Panc1 (cell line): ENCODE data around the gene CHP2. TPM values are rescaled to one million over a fixed set of nuclear protein-coding genes. Genes with fewer than 3 reads are reported as not detected.

ENCODE experiments used
- ATAC-seq: fragments of 200-7000 bp; cut with Tn5 transposase; 2 replicates; pipeline ENCODE4 v1.9.1; 2020; ENCODE audit warnings: mild to moderate bottlenecking, moderate library complexity
- BruUV-seq: library from RNA; stranded (reverse); fragments of 400-500 nt; replicated peaks from 2 replicates; lab custom pipeline; 2021; lab: Mats Ljungman, UMichigan
- CTCF ChIA-PET: fragments of 300-600 bp; sonication (Branson Sonifier 250); formaldehyde crosslinking; loops from one replicate; lab custom pipeline; 2022; ENCODE audit warnings: antibody characterized with exemption; lab: Charles Lee
- POLR2A ChIA-PET: fragments of 300-600 bp; sonication (Branson Sonifier 250); formaldehyde crosslinking; loops from one replicate; lab custom pipeline; 2022; ENCODE audit warnings: antibody characterized with exemption; lab: Charles Lee
- DNase-seq: peaks from one replicate; pipeline ENCODE4 v3.0.0-alpha.2; 2010; ENCODE audit warnings: low read depth, low spot score
- H3K27ac ChIP-seq: 2 replicates; pipeline ENCODE4 v1.5.1; 2011; ENCODE audit warnings: mild to moderate bottlenecking, low read length, inconsistent platforms
- H3K27me3 ChIP-seq: fragments of 200-500 bp; sonication (Bioruptor generic); 2 replicates; pipeline ENCODE4 v1.6.0; 2014; ENCODE audit warnings: low read length, inconsistent platforms; ENCODE audit not compliant: control insufficient read depth, insufficient read depth
- H3K36me3 ChIP-seq: fragments of 200-500 bp; sonication (Bioruptor generic); 2 replicates; pipeline ENCODE4 v1.5.1; 2014; ENCODE audit warnings: inconsistent platforms, mild to moderate bottlenecking, low read length, moderate library complexity; ENCODE audit not compliant: control insufficient read depth, insufficient read depth
- H3K4me1 ChIP-seq: 2 replicates; pipeline ENCODE4 v1.5.1; 2011; ENCODE audit warnings: inconsistent platforms, mild to moderate bottlenecking, low read length, moderate library complexity; ENCODE audit not compliant: control insufficient read depth, insufficient read depth
- H3K4me3 ChIP-seq, 2 experiments: 2 replicates each; pipeline ENCODE4 v1.5.1; 2011 to 2012; ENCODE audit warnings: low read depth in 2 of 2, low read length in 2 of 2, mild to moderate bottlenecking in 2 of 2, inconsistent platforms in 1 of 2, moderate library complexity in 1 of 2
- H3K9me3 ChIP-seq: fragments of 200-500 bp; sonication (Bioruptor generic); 2 replicates; pipeline ENCODE4 v1.5.1; 2014; ENCODE audit warnings: low read depth, mild to moderate bottlenecking, inconsistent platforms, low read length, moderate library complexity; ENCODE audit not compliant: control insufficient read depth, insufficient read depth
- POLR2AphosphoS5 ChIP-seq: IDR thresholded peaks from 2 replicates; pipeline ENCODE4 v1.6.1; 2012; ENCODE audit warnings: mild to moderate bottlenecking, low read depth, low read length, moderate library complexity
- SIN3A ChIP-seq: IDR thresholded peaks from 2 replicates; pipeline ENCODE4 v1.6.1; 2012; ENCODE audit warnings: low read depth, mild to moderate bottlenecking, low read length, moderate library complexity, borderline replicate concordance; ENCODE audit not compliant: insufficient read depth
- TCF7L2 ChIP-seq: IDR thresholded peaks from 2 replicates; pipeline ENCODE4 v1.6.1; 2011; ENCODE audit warnings: mild to moderate bottlenecking, low read depth, low read length, inconsistent platforms
- in situ Hi-C: cut with HindIII; loops from 2 replicates; pipeline ENCODE4 v1.10.0; 2016; ENCODE audit warnings: low sequenced_read_pairs, low pct_unique_long_range_greater_than_20kb
- intact Hi-C: fragments of 100-400 bp; cut with micrococcal nuclease; formaldehyde crosslinking; loops from one replicate; pipeline ENCODE4 v1.10.0; 2022; ENCODE audit not compliant: unreplicated experiment
- total RNA-seq: library from RNA; stranded (reverse); gene quantifications from one replicate; pipeline ENCODE4 v1.2.1, GENCODE V29; 2021; ENCODE audit not compliant: unreplicated experiment
- TF ChIP-seq, protein P1 (sequence below), 2 experiments: IDR thresholded peaks; 2 replicates each; pipeline ENCODE4 v1.6.1; 2011 to 2012; ENCODE audit warnings: low read depth in 2 of 2, control low read depth in 1 of 2, low read length in 1 of 2, mild to moderate bottlenecking in 1 of 2, moderate library complexity in 1 of 2; ENCODE audit not compliant: insufficient read depth in 1 of 2
- TF ChIP-seq, protein P2 (sequence below): fragments of 450-650 bp; IDR thresholded peaks from 2 replicates; pipeline ENCODE4 v1.5.1; 2017; ENCODE audit warnings: mild to moderate bottlenecking

Gene CHP2
- total RNA-seq, 1 experiment from 2014 or later: not detected

DNA sequence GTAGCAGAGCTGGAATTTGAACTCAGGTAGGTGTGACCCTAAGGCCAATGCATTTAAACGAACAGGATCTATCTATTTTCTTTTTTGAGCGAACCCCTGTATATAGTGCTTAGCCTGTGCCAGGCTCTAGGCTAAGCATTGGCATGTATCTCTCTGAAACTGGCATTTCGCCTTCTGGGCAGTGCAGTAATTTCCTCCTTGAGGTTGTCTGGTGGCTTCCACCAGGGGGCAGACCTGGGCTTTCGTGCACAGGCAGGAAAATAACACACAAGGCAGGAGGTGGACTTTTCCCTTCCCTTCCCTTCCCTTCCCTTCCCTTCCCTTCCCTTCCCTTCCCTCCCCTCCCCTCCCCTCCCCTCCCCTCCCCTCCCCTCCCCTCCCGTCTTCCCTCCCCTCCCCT lies 46.6 kb downstream of the CHP2 start:
- DNase-seq (peak; percentile 43), ATAC-seq (peak; percentile 94)
- no peak overlapping the region for H3K27ac ChIP-seq
- H3K27me3 ChIP-seq: peaks cover 5% of the 10 kb centered on the region; the same call in 1 of the 2 replicates
- TF ChIP-seq, protein P1, sequence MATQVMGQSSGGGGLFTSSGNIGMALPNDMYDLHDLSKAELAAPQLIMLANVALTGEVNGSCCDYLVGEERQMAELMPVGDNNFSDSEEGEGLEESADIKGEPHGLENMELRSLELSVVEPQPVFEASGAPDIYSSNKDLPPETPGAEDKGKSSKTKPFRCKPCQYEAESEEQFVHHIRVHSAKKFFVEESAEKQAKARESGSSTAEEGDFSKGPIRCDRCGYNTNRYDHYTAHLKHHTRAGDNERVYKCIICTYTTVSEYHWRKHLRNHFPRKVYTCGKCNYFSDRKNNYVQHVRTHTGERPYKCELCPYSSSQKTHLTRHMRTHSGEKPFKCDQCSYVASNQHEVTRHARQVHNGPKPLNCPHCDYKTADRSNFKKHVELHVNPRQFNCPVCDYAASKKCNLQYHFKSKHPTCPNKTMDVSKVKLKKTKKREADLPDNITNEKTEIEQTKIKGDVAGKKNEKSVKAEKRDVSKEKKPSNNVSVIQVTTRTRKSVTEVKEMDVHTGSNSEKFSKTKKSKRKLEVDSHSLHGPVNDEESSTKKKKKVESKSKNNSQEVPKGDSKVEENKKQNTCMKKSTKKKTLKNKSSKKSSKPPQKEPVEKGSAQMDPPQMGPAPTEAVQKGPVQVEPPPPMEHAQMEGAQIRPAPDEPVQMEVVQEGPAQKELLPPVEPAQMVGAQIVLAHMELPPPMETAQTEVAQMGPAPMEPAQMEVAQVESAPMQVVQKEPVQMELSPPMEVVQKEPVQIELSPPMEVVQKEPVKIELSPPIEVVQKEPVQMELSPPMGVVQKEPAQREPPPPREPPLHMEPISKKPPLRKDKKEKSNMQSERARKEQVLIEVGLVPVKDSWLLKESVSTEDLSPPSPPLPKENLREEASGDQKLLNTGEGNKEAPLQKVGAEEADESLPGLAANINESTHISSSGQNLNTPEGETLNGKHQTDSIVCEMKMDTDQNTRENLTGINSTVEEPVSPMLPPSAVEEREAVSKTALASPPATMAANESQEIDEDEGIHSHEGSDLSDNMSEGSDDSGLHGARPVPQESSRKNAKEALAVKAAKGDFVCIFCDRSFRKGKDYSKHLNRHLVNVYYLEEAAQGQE (IDR thresholded peaks at IDR 0.05; ENCODE audit: insufficient read depth in 1 of 2, low read depth in 2 of 2, low read length in 1 of 2): no peak
- TF ChIP-seq, protein P2, sequence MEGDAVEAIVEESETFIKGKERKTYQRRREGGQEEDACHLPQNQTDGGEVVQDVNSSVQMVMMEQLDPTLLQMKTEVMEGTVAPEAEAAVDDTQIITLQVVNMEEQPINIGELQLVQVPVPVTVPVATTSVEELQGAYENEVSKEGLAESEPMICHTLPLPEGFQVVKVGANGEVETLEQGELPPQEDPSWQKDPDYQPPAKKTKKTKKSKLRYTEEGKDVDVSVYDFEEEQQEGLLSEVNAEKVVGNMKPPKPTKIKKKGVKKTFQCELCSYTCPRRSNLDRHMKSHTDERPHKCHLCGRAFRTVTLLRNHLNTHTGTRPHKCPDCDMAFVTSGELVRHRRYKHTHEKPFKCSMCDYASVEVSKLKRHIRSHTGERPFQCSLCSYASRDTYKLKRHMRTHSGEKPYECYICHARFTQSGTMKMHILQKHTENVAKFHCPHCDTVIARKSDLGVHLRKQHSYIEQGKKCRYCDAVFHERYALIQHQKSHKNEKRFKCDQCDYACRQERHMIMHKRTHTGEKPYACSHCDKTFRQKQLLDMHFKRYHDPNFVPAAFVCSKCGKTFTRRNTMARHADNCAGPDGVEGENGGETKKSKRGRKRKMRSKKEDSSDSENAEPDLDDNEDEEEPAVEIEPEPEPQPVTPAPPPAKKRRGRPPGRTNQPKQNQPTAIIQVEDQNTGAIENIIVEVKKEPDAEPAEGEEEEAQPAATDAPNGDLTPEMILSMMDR: peak; percentile 80
- no peak overlapping the region for H3K4me3 ChIP-seq
- no peaks in the 10 kb centered on the region for H3K9me3 ChIP-seq
- ChIA-PET CTCF (interaction anchor here (0.6 to 1.6 kb wide), 4 partner anchors 67 to 240 kb away, joined by 4 to 12 read pairs (median 4); no protein-coding TSS in a partner anchor), POLR2A (no interaction called here)
- BruUV-seq: no TSS peak
- H3K36me3 ChIP-seq: no peaks in the 10 kb centered on the region
- intact Hi-C loops (loop anchor here (1.0 kb wide), 2 partner anchors 209 to 235 kb away; no protein-coding TSS in a partner anchor), in situ Hi-C loops (no loop called here)
- no peaks in the 10 kb centered on the region for H3K4me1 ChIP-seq

DNA sequence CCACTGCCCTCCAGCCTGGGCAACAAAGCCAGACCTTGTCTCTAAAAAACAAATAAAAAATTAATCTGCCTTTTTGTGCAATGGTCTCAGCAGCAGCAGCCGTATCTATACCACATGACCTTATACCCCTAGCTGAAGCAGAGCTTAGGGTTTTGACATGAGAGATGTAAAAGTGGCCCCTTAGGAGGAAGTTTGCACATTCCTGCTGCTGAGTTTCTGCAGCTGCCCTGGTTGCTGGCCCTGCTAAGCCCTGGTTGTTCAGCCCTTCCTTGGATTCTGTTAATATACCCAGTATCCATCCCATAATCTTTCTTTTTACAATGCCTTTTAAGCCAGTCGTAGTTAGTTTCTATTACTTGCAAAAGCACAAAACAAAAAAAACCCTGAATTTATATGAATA lies 48.0 kb downstream of the CHP2 start:
- ATAC-seq (no peak), DNase-seq (no peak)
- H3K27ac ChIP-seq: no peak overlapping the region
- intact Hi-C loops (no loop called here), in situ Hi-C loops (no loop called here)
- peaks cover 5% of the 10 kb centered on the region; the same call in 1 of the 2 replicates for H3K27me3 ChIP-seq
- H3K4me3 ChIP-seq: no peak overlapping the region
- no TSS peak for BruUV-seq
- TF ChIP-seq, protein P2: no peak
- TF ChIP-seq POLR2AphosphoS5 (no peak), TCF7L2 (no peak), SIN3A (no peak)
- TF ChIP-seq, protein P1 (IDR thresholded peaks at IDR 0.05; ENCODE audit: insufficient read depth in 1 of 2, low read depth in 2 of 2, low read length in 1 of 2): no peak
- ChIA-PET POLR2A (no interaction called here), CTCF (interaction anchor here (0.5 to 2.0 kb wide), 4 partner anchors 72 to 702 kb away, joined by 3 to 9 read pairs (median 6); no protein-coding TSS in a partner anchor)
- no peaks in the 10 kb centered on the region for H3K36me3 ChIP-seq
- H3K4me1 ChIP-seq: no peaks in the 10 kb centered on the region
- H3K9me3 ChIP-seq: no peaks in the 10 kb centered on the region
